Measurements from ENCODE around the gene CLEC16A. TPM values are rescaled to one million over a fixed set of nuclear protein-coding genes. Genes with fewer than 3 reads are reported as not detected.

CLEC16A gene
- total RNA-seq, 1 donor from 2014 or later = 34.6 TPM

- ATAC-seq = no peak
- no peak overlapping the region for H3K4me3 ChIP-seq
- H3K27me3 ChIP-seq (ENCODE audit: low read depth) = no peaks in the 10 kb centered on the region
- peaks cover 11% of the 10 kb centered on the region for H3K36me3 ChIP-seq
- H3K4me1 ChIP-seq = peaks cover 17% of the 10 kb centered on the region
- intact Hi-C loops (cut with DNase I) = no loop called here
- DNase-seq = no peak
- no peak overlapping the region for H3K27ac ChIP-seq
- TF ChIP-seq, protein P1, sequence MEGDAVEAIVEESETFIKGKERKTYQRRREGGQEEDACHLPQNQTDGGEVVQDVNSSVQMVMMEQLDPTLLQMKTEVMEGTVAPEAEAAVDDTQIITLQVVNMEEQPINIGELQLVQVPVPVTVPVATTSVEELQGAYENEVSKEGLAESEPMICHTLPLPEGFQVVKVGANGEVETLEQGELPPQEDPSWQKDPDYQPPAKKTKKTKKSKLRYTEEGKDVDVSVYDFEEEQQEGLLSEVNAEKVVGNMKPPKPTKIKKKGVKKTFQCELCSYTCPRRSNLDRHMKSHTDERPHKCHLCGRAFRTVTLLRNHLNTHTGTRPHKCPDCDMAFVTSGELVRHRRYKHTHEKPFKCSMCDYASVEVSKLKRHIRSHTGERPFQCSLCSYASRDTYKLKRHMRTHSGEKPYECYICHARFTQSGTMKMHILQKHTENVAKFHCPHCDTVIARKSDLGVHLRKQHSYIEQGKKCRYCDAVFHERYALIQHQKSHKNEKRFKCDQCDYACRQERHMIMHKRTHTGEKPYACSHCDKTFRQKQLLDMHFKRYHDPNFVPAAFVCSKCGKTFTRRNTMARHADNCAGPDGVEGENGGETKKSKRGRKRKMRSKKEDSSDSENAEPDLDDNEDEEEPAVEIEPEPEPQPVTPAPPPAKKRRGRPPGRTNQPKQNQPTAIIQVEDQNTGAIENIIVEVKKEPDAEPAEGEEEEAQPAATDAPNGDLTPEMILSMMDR (IDR thresholded peaks at IDR 0.05) = no peak
- no peaks in the 10 kb centered on the region for H3K9me3 ChIP-seq
These were observed 144.5 kb downstream of the CLEC16A start for GRCh38 chr16:11088831-11089230.

DNA sequence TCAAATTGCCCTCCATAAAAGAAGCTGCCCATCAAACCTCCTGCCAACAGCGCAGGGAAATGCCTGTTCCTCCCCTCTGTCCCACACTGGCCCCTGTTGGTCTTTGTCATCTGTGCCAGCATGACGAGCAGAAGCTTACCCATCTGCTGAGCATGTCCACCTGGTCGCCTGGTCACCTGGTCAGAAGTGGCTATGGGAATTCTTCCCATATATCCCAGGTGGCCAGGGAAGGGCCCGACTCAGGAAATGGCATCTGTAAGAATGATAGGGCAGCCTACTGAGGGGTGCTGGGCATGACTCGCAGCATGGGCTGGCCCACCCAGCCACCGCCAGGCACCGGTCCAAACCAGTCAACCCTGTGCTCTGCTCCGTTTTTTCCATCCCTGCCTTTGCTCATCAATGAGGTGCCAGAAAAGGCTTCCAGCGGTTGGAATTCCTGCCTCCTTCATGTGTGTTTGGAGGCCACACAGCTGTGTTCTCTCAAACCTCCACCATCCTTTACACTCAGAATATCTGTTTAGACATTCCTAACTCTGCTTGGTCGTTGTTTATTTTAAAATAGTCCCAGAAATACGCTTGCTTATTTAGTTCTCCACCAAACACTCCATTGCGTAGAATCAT is 145.2 kb downstream of the CLEC16A start:
- Histone ChIP-seq H3K4me1 (peaks cover 24% of the 10 kb centered on the region), H3K4me3 (no peak overlapping the region), H3K27me3 (ENCODE audit: low read depth) (no peaks in the 10 kb centered on the region), H3K9me3 (no peaks in the 10 kb centered on the region), H3K36me3 (peaks cover 11% of the 10 kb centered on the region), H3K27ac (peak overlapping the region; percentile 65)
- TF ChIP-seq, protein P1 (IDR thresholded peaks at IDR 0.05) = no peak
- peak; percentile 40 to 46 for ATAC-seq
- DNase-seq = peak; percentile 67
- intact Hi-C loops (cut with DNase I) = no loop called here

DNA sequence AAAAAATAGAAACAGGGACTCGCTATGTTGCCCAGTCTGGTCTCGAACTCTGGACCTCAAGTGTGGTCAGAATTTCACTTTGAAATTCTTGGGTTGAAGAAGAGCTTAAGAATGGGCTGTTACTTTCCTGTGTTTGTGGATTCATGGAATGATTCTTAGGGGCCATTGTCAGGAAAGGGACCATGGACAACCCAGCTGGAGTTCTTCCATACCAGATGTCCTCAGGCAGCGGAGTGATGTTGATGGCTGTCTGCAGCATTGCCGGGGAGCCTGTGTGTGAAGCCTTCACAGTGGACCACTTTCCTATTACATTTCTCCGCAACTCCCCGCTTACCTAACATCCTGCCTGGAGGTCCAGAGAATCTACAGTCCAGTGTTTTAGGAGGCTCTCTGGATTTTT is 145.9 kb downstream of the CLEC16A start:
- no peaks in the 10 kb centered on the region for H3K9me3 ChIP-seq
- no peak for DNase-seq
- peak overlapping the region; percentile 65 for H3K27ac ChIP-seq
- no peaks in the 10 kb centered on the region for H3K27me3 ChIP-seq (ENCODE audit: low read depth)
- ATAC-seq = no peak
- TF ChIP-seq, protein P1 (IDR thresholded peaks at IDR 0.05) = no peak
- no peak overlapping the region for H3K4me3 ChIP-seq
- intact Hi-C loops (cut with DNase I) = no loop called here
- peaks cover 28% of the 10 kb centered on the region for H3K4me1 ChIP-seq
- peaks cover 11% of the 10 kb centered on the region for H3K36me3 ChIP-seq

DNA sequence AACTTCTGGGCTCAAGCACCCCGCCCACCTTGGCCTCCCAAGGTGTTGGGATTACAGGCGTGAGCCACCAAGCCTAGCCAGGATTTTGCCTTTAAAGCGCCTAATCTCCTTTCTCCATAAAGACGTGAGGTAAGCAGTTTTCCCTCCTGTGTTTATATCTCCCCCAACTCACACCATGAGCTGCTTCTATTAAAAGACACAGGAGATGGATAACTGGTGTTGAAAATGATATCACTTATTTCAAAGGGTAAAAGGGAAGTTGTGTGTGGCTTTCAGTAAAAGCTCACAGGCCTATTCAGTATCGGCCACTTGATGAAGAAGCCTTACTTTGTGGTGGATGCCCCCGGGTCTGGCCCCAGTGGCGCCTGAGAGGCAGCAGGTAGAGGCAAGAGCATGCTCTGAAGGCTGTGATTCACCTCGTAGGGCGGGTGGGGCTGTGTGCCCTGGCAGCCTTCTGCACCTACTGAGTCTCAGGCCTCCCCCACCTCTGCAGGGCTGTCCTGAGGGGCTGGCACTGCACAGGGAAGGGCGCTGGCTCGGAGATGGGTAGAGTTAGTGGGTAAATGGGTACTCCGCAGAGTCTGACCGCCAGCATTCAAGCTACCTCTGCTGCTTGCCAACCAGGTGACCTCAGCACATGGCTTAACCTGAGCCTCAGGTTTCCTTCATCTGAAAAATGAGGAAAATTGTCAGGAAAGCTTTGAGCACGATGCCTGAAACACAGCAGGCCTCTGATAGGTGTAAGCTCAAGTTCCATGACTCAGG is 146.8 kb downstream of the CLEC16A start:
- no peak for ATAC-seq
- TF ChIP-seq, protein P1 (IDR thresholded peaks at IDR 0.05) = no peak
- intact Hi-C loops (cut with DNase I) = no loop called here
- Histone ChIP-seq H3K27me3 (ENCODE audit: low read depth) (no peaks in the 10 kb centered on the region), H3K4me1 (peaks cover 28% of the 10 kb centered on the region), H3K27ac (peak overlapping the region; percentile 65), H3K36me3 (peaks cover 13% of the 10 kb centered on the region), H3K4me3 (no peak overlapping the region), H3K9me3 (no peaks in the 10 kb centered on the region)
- DNase-seq = no peak

GRCh38 chr16:11092788-11093571 is 148.6 kb downstream of the CLEC16A start:
- Histone ChIP-seq H3K4me1 (peaks cover 22% of the 10 kb centered on the region), H3K9me3 (no peaks in the 10 kb centered on the region), H3K27me3 (ENCODE audit: low read depth) (no peaks in the 10 kb centered on the region), H3K36me3 (peaks cover 15% of the 10 kb centered on the region), H3K27ac (peak overlapping the region; percentile 41), H3K4me3 (no peak overlapping the region)
- ATAC-seq = peak; percentile 33 to 39
- TF ChIP-seq, protein P1 (IDR thresholded peaks at IDR 0.05) = no peak
- intact Hi-C loops (cut with DNase I) = no loop called here
- DNase-seq = no peak

Data from lower lobe of right lung (tissue), 2 donors.